ENCODE measurements around the gene MKLN1.
A peak's percentile ranks its signal among the peaks of the same experiment; 100 is the strongest.
"Not testable (repeated sequence)": the region's sequence is repeated elsewhere in the genome, so short reads cannot be mapped to it uniquely, and the experiment has no call there.

Gene MKLN1

DNA sequence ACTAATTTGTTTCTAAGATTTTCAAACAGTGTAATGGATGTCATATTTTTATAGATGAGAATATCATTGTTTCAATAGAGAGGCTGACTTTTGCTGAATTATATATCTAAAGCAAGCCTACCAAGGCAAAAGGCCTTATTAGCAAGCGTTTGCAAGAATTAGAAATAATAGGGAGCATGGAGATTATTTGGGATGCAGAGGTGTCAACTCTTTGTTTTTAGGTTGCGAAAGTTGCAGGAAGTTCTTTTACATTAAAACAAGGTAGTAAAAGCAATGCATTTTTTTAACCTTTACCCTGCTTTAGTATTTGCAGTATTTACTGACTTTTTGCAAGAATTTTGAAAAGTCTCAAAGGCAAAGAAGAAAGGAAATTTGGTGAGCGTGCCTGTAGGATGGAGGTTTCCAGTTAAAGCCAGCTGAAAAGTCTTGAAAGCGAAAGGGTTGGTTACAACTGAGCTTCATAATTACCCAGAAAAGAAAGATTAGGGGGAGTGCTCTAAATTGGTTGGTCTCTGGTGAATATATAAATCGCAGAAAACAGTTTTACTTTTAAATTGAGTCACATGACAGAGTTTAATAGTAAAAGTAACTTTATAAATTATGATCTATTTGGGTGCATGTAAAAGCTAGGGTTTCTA is 81.6 kb downstream of the MKLN1 start:
- H3K4me3 ChIP-seq (replicated peaks; ENCODE audit: low read depth, low read length), result no peak overlapping the region
- no peak for DNase-seq (ENCODE audit: low read depth)
- no peak for TF ChIP-seq CTCF (IDR thresholded peaks at IDR 0.05; ENCODE audit: low read length, missing control alignments)

DNA sequence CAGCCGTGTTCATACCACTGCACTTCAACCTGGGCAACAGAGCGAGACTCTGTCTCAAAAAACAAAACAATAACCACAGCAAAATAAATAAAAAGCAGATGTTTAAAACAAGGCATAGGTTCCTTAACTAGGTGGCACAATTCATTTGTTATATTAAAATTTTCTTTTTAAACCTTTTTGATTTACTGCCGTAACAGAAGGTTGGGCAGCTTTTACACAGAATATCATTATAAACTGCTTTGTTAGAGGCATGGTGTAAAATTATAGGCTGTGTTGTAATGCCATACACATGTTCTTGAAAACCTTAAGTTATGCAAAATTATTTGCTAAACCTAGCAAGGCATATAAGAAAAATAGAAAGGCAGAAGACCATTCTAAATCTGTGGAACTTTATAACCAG is 84.4 kb downstream of the MKLN1 start:
- no peak for DNase-seq (ENCODE audit: low read depth)
- TF ChIP-seq CTCF (IDR thresholded peaks at IDR 0.05; ENCODE audit: low read length, missing control alignments), result no peak
- H3K4me3 ChIP-seq (replicated peaks; ENCODE audit: low read depth, low read length), result no peak overlapping the region

- TF ChIP-seq CTCF (IDR thresholded peaks at IDR 0.05; ENCODE audit: low read length, missing control alignments), result no peak
- no peak for DNase-seq (ENCODE audit: low read depth)
- no peak overlapping the region for H3K4me3 ChIP-seq (replicated peaks; ENCODE audit: low read depth, low read length)
Measured at GRCh38 chr7:131413711-131414110, 86.0 kb downstream of the MKLN1 start.

DNA sequence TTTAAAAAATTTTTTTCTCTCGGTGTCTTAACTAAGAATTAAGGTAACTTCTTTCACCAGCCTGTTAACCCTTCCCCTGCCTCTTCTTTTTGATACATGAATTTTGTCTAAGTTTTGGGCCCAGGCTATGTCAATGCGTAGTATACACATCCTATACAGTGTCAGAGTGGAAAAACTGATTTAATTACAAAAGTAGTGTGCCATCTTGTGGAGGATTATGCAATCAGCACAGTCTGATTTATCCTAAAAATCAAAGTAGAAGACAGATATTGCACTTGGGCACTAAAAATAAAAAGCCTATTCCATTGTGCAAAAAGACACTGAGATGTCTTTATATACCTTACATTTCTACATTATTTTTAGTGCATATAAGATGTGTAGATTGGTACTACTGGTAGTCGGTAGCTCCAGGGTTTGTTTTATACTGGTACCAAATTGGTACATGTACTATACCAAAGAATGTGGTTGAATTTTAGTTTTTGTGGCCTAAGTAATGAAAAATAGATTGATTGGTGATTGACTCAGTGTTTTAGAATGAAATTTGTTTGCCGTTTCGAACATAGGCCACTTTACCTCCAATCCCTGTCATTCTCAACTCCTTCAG is 96.6 kb downstream of the MKLN1 start:
- TF ChIP-seq CTCF (IDR thresholded peaks at IDR 0.05; ENCODE audit: low read length, missing control alignments), result peak; percentile 58
- no peak overlapping the region for H3K4me3 ChIP-seq (replicated peaks; ENCODE audit: low read depth, low read length)
- peak; percentile 71 for DNase-seq (ENCODE audit: low read depth)

- no peak for TF ChIP-seq CTCF (IDR thresholded peaks at IDR 0.05; ENCODE audit: low read length, missing control alignments)
- H3K4me3 ChIP-seq (replicated peaks; ENCODE audit: low read depth, low read length), result no peak overlapping the region
- no peak for DNase-seq (ENCODE audit: low read depth)
Measured at GRCh38 chr7:131425992-131426391, 98.3 kb downstream of the MKLN1 start.

DNA sequence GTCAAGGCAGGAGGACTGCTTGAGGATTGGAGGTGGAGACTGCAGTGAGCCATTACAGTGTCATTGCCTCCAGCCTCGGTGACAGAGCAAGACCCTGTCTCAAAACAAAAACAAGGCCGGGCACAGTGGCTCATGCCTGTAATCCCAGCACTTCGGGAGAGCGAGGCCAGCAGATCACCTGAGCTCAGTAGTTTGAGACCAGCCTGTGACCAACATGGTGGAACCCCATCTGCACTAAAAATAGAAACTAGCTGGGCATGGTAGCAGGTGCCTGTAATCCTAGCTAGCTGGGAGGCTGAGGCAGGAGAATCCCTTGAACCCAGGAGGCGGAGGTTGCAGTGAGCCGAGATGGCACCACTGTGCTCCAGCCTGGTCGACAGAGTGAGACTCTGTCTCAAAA is 103.2 kb downstream of the MKLN1 start:
- not testable (repeated sequence) for DNase-seq (ENCODE audit: low read depth); H3K4me3 ChIP-seq (replicated peaks; ENCODE audit: low read depth, low read length)

GRCh38 chr7:131431289-131431688 is 103.6 kb downstream of the MKLN1 start:
- peak; percentile 44 for DNase-seq (ENCODE audit: low read depth)
- H3K4me3 ChIP-seq (replicated peaks; ENCODE audit: low read depth, low read length), result no peak overlapping the region
- no peak for TF ChIP-seq CTCF (IDR thresholded peaks at IDR 0.05; ENCODE audit: low read length, missing control alignments)
